DND-41 (cell line): Measurements from ENCODE around the gene PMS1.

ENCODE experiments used
- ATAC-seq: fragments of 200-7000 bp; cut with Tn5 transposase; 3 replicates; pipeline ENCODE4 v1.9.1; 2021; ENCODE audit warnings: low read depth; ENCODE audit not compliant: insufficient read depth
- DNase-seq: peaks from one replicate; pipeline ENCODE4 v3.0.0-alpha.2; 2020
- H2AFZ ChIP-seq: 2 replicates; pipeline ENCODE4 v1.6.0; 2012; ENCODE audit warnings: low read depth, low read length
- H3K27ac ChIP-seq: 2 replicates; pipeline ENCODE4 v1.5.1; 2012; ENCODE audit warnings: low read length, inconsistent platforms
- H3K27me3 ChIP-seq: fragments of 200-600 bp; sonication (generic); 2 replicates; pipeline ENCODE4 v1.6.0; 2012; ENCODE audit warnings: low read length, mild to moderate bottlenecking, inconsistent platforms; ENCODE audit not compliant: insufficient read depth, poor library complexity
- H3K36me3 ChIP-seq: 2 replicates; pipeline ENCODE4 v1.5.1; 2012; ENCODE audit warnings: low read length, inconsistent platforms; ENCODE audit not compliant: insufficient read depth
- H3K4me1 ChIP-seq: 2 replicates; pipeline ENCODE4 v1.5.1; 2012; ENCODE audit warnings: mild to moderate bottlenecking, low read length; ENCODE audit not compliant: insufficient read depth
- H3K4me2 ChIP-seq: 2 replicates; pipeline ENCODE4 v1.6.0; 2012; ENCODE audit warnings: mild to moderate bottlenecking, moderate library complexity, low read length, inconsistent platforms; ENCODE audit not compliant: insufficient read depth
- H3K4me3 ChIP-seq, 2 experiments: fragments of 200-600 bp in 1 of 2; shearing (Covaris generic) in 1 of 2; 2 replicates each; pipeline ENCODE4 v1.5.1; 2012 to 2016; ENCODE audit warnings: inconsistent platforms in 2 of 2, low read length in 2 of 2, mild to moderate bottlenecking in 2 of 2, low read depth in 1 of 2, moderate library complexity in 1 of 2
- H3K79me2 ChIP-seq: 2 replicates; pipeline ENCODE4 v1.6.0; 2012; ENCODE audit warnings: low read length, inconsistent platforms; ENCODE audit not compliant: insufficient read depth
- H3K9ac ChIP-seq: 2 replicates; pipeline ENCODE4 v1.6.0; 2012; ENCODE audit warnings: low read depth, mild to moderate bottlenecking, inconsistent platforms, low read length, moderate library complexity
- H3K9me3 ChIP-seq: 2 replicates; pipeline ENCODE4 v1.5.1; 2012; ENCODE audit warnings: low read length, moderate library complexity, mild to moderate bottlenecking, inconsistent platforms; ENCODE audit not compliant: insufficient read depth, severe bottlenecking
- H4K20me1 ChIP-seq: 2 replicates; pipeline ENCODE4 v1.6.0; 2012; ENCODE audit warnings: low read length; ENCODE audit not compliant: insufficient read depth
- EZH2 ChIP-seq: IDR thresholded peaks from 3 replicates; pipeline ENCODE4 v1.6.1; 2012; ENCODE audit warnings: borderline replicate concordance, low read depth, mild to moderate bottlenecking, moderate library complexity, low read length, inconsistent platforms; ENCODE audit not compliant: severe bottlenecking
- TF ChIP-seq, protein P1 (sequence below): IDR thresholded peaks from 2 replicates; pipeline ENCODE4 v1.5.1; 2012; ENCODE audit warnings: borderline replicate concordance, low read length, moderate library complexity, mild to moderate bottlenecking; ENCODE audit not compliant: poor library complexity, severe bottlenecking; ENCODE audit errors: extremely low read depth

The PMS1 gene

DNA sequence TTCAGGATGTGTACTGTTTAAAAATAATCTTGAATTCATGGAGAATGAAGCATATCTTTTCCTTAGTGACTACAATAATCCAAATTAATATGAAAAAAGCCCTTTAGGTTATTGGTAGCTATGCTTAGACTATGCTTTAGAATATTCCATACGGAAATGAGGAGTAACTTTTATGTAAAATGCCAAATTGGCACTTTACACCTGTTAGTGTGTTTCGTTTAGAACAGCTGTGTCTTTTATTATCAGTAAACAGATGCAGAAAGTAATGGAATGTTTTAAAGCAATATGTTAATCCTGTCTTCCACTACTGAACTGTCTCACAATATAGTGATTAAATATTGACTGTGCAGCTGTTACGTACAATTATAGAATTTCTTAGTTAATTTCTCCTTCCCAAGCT lies 129.6 kb downstream of the PMS1 start:
- H3K4me1 ChIP-seq = no peaks in the 10 kb centered on the region

DNA sequence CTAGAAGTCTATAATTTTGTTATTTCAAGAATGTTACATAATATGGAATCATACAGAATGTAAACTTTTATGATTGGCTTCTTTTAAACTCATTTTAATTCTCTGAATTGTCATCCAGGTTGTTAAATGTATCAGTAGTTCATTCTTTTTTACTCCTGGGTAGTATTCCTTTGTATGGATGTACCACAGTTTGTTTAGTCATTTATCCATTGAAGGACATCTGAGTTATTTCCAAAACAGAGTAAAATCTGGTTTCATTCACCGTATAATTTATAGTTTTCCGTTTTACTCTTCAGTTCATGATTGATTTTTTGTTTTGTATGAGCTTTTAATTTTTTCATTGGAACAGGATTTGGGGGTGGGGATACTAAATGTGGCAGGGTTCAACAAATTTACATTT lies 132.4 kb downstream of the PMS1 start:
- H4K20me1 ChIP-seq = no peaks in the 10 kb centered on the region
- DNase-seq = no peak
- H3K9me3 ChIP-seq = no peaks in the 10 kb centered on the region
- no peaks in the 10 kb centered on the region for H3K79me2 ChIP-seq
- H3K27ac ChIP-seq = no peak overlapping the region
- H3K4me1 ChIP-seq = no peaks in the 10 kb centered on the region
- no peaks in the 10 kb centered on the region for H3K27me3 ChIP-seq
- no peak overlapping the region for H3K9ac ChIP-seq
- ATAC-seq = no peak
- TF ChIP-seq, protein P1, sequence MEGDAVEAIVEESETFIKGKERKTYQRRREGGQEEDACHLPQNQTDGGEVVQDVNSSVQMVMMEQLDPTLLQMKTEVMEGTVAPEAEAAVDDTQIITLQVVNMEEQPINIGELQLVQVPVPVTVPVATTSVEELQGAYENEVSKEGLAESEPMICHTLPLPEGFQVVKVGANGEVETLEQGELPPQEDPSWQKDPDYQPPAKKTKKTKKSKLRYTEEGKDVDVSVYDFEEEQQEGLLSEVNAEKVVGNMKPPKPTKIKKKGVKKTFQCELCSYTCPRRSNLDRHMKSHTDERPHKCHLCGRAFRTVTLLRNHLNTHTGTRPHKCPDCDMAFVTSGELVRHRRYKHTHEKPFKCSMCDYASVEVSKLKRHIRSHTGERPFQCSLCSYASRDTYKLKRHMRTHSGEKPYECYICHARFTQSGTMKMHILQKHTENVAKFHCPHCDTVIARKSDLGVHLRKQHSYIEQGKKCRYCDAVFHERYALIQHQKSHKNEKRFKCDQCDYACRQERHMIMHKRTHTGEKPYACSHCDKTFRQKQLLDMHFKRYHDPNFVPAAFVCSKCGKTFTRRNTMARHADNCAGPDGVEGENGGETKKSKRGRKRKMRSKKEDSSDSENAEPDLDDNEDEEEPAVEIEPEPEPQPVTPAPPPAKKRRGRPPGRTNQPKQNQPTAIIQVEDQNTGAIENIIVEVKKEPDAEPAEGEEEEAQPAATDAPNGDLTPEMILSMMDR = no peak
- no peak for TF ChIP-seq EZH2
- H3K36me3 ChIP-seq = no peaks in the 10 kb centered on the region
- H2AFZ ChIP-seq = no peak overlapping the region
- H3K4me2 ChIP-seq = no peak overlapping the region
- H3K4me3 ChIP-seq = no peak overlapping the region

More for the DNA sequence above, 129.6 kb downstream of the PMS1 start:
- H4K20me1 ChIP-seq = no peaks in the 10 kb centered on the region
- no peak overlapping the region for H2AFZ ChIP-seq
- no peak overlapping the region for H3K4me2 ChIP-seq
- no peaks in the 10 kb centered on the region for H3K9me3 ChIP-seq
- no peak overlapping the region for H3K4me3 ChIP-seq
- H3K27ac ChIP-seq = no peak overlapping the region
- no peak for TF ChIP-seq EZH2
- TF ChIP-seq, protein P1 = no peak
- H3K9ac ChIP-seq = no peak overlapping the region
- H3K27me3 ChIP-seq = no peaks in the 10 kb centered on the region
- H3K79me2 ChIP-seq = no peaks in the 10 kb centered on the region
- ATAC-seq = no peak
- H3K36me3 ChIP-seq = no peaks in the 10 kb centered on the region
- no peak for DNase-seq
